HCT116 (cell line): ENCODE measurements around the gene MACC1.

Experiments
- CTCF ChIP-seq, 3 experiments: fragments of 200-600 bp in 1 of 3; sonication (generic) in 1 of 3; IDR thresholded peaks in 2 of 3; conservative IDR thresholded peaks in 1 of 3; 2 replicates each; pipeline ENCODE4 v1.5.1; 2012 to 2017; ENCODE audit warnings: low read depth in 2 of 3, low read length in 2 of 3, antibody characterized with exemption in 1 of 3, borderline replicate concordance in 1 of 3, control low read depth in 1 of 3, mild to moderate bottlenecking in 1 of 3, mixed read lengths in 1 of 3, mixed run types in 1 of 3, moderate library complexity in 1 of 3; ENCODE audit not compliant: insufficient read depth in 1 of 3
- EZH2 ChIP-seq: fragments of 200-600 bp; sonication (generic); IDR thresholded peaks from 2 replicates; pipeline ENCODE4 v1.6.1; 2017; ENCODE audit warnings: antibody characterized with exemption, mixed run types
- EZH2phosphoT487 ChIP-seq: fragments of 200-600 bp; IDR thresholded peaks from 2 replicates; pipeline ENCODE4 v1.6.1; 2018; ENCODE audit warnings: antibody characterized with exemption, borderline replicate concordance
- POLR2AphosphoS5 ChIP-seq: IDR thresholded peaks from 2 replicates; pipeline ENCODE4 v1.6.1; 2011; ENCODE audit warnings: mild to moderate bottlenecking, low read depth, low read length, moderate library complexity
- SIN3A ChIP-seq: IDR thresholded peaks from 2 replicates; pipeline ENCODE4 v1.6.1; 2012; ENCODE audit warnings: low read depth

GRCh38 chr7:20218279-20218678 lies 1.1 kb upstream of the MACC1 start:
- no peak for TF ChIP-seq CTCF (IDR thresholded peaks at IDR 0.05 in 2 of 3, conservative IDR thresholded peaks at IDR 0.05 in 1 of 3; ENCODE audit: borderline replicate concordance in 1 of 3, insufficient read depth in 1 of 3, low read depth in 2 of 3, low read length in 2 of 3)
- no peak for TF ChIP-seq EZH2
- no peak for TF ChIP-seq SIN3A
- no peak for TF ChIP-seq POLR2AphosphoS5
- TF ChIP-seq EZH2phosphoT487, result no peak
